HL-60 (cell line): ENCODE results near the gene WDR1.

Source experiments
- POLR2AphosphoS5 ChIP-seq: IDR thresholded peaks from 2 replicates; pipeline ENCODE4 v1.6.1; 2012; ENCODE audit warnings: low read depth
- TF ChIP-seq, protein P1 (sequence below): IDR thresholded peaks from one replicate; pipeline ENCODE4 v1.5.1; 2011; ENCODE audit warnings: low read length, control low read depth, inconsistent platforms; ENCODE audit not compliant: insufficient read depth

DNA sequence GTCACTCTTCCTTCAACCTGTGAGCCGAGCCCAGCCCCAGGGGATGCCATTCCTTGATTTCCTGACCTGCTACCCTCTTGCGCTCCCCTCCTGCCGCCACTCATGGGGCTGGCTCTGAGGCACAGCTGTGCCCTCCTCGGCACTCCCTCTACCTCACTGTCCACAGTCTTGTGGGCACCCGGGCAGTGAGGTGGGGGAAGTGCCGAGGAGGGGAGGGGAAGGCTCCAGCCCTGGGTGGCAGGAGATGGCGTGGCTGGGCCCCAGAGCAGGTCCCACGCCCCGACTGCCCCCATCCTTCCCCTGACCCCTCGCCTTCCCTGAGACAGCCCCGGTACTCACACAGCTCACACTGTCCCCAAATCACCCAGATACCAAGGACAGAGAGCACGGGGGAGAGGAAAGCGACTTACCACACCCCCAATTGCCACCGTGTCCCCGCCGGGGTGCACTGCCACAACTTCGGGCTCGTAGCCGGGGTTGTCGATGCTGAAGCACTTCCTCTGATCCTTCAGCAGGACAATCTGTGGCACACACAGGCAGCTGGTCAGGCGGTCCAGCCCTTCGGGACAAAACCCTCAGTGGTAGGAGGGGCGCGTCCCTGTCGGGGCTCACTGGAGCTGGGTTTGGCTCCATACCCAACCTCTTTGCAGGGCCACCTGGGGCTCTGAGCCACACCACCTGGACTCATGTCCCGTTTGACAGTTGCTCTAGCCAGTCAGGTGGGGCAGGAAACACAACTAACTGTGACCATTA, 37.9 kb downstream of the WDR1 start:
- TF ChIP-seq, protein P1, sequence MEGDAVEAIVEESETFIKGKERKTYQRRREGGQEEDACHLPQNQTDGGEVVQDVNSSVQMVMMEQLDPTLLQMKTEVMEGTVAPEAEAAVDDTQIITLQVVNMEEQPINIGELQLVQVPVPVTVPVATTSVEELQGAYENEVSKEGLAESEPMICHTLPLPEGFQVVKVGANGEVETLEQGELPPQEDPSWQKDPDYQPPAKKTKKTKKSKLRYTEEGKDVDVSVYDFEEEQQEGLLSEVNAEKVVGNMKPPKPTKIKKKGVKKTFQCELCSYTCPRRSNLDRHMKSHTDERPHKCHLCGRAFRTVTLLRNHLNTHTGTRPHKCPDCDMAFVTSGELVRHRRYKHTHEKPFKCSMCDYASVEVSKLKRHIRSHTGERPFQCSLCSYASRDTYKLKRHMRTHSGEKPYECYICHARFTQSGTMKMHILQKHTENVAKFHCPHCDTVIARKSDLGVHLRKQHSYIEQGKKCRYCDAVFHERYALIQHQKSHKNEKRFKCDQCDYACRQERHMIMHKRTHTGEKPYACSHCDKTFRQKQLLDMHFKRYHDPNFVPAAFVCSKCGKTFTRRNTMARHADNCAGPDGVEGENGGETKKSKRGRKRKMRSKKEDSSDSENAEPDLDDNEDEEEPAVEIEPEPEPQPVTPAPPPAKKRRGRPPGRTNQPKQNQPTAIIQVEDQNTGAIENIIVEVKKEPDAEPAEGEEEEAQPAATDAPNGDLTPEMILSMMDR, result no peak
- TF ChIP-seq POLR2AphosphoS5, result no peak
